H1 (cell line): ENCODE measurements around the gene NLRX1. TPM values are rescaled to one million over a fixed set of nuclear protein-coding genes. Genes with fewer than 3 reads are reported as not detected.

Experiments used
- ATF3 ChIP-seq: IDR thresholded peaks from 2 replicates; pipeline ENCODE4 v1.6.1; 2011; ENCODE audit warnings: low read depth, mild to moderate bottlenecking, low read length; ENCODE audit not compliant: insufficient read depth
- CHD1 ChIP-seq: IDR thresholded peaks from 2 replicates; pipeline ENCODE4 v1.6.1; 2012; ENCODE audit warnings: low read depth, low read length, improper control_type of control experiment
- HDAC2 ChIP-seq, 2 experiments: fragments of 300-600 bp in 1 of 2; sonication (generic) in 1 of 2; IDR thresholded peaks; 2 replicates each; pipeline ENCODE4 v1.6.1; 2011 to 2012; ENCODE audit warnings: low read depth in 2 of 2, low read length in 2 of 2, mild to moderate bottlenecking in 2 of 2, moderate library complexity in 2 of 2, borderline replicate concordance in 1 of 2, inconsistent platforms in 1 of 2
- SIN3A ChIP-seq, 2 experiments: IDR thresholded peaks in 1 of 2; conservative IDR thresholded peaks in 1 of 2; 2 replicates each; pipeline ENCODE4 v1.6.1; 2011 to 2012; ENCODE audit warnings: low read length in 2 of 2, improper control_type of control experiment in 1 of 2, low read depth in 1 of 2, mild to moderate bottlenecking in 1 of 2
- SIRT6 ChIP-seq: IDR thresholded peaks from one replicate; pipeline ENCODE4 v1.7.1; 2012; ENCODE audit warnings: low read length, inconsistent platforms
- TCF12 ChIP-seq: IDR thresholded peaks from 2 replicates; pipeline ENCODE4 v1.6.1; 2011; ENCODE audit warnings: low read depth, mild to moderate bottlenecking, low read length
- USF2 ChIP-seq: IDR thresholded peaks from 2 replicates; pipeline ENCODE4 v1.6.1; 2011; ENCODE audit warnings: low read length, improper control_type of control experiment
- polyA plus RNA-seq, 7 experiments: library from polyadenylated mRNA; depleted of rRNA in 3 of 7; stranded (reverse) in 5 of 7; unstranded in 2 of 7; fragments of >200 nt in 5 of 7; fragments of 200-250 nt in 2 of 7; gene quantifications; 1 replicate in 5 of 7; 2 replicates in 1 of 7; 4 replicates in 1 of 7; pipeline versions ENCODE4 v1.2.1 to v1.2.3, GENCODE V29; 2011 to 2013; ENCODE audit warnings: missing spikeins in 2 of 7, mixed read lengths in 2 of 7
- total RNA-seq: library from RNA; stranded (reverse); fragmentation: NEBNext Ultra II Directional; extraction: Animal tissue kit (Norgen Biotek cat#: 25700); gene quantifications from 2 replicates; pipeline ENCODE4 v1.2.1, GENCODE V29; 2021

Gene NLRX1
- total and polyA plus RNA-seq, 2 of the 8 experiments (the other 6 are each of a cell fraction or from before 2014, with no cell fraction given): 13.2 to 18.6 TPM

GRCh38 chr11:119180729-119181676, 12.5 kb downstream of the NLRX1 start (continued):
- no peak for TF ChIP-seq SIN3A (conservative IDR thresholded peaks at IDR 0.05 in 1 of 2, IDR thresholded peaks at IDR 0.05 in 1 of 2; ENCODE audit: low read depth in 1 of 2, low read length in 2 of 2)
- TF ChIP-seq ATF3: no peak
- TF ChIP-seq TCF12: no peak
- no peak for TF ChIP-seq HDAC2 (IDR thresholded peaks at IDR 0.05; ENCODE audit: borderline replicate concordance in 1 of 2, low read depth in 2 of 2, low read length in 2 of 2)
- TF ChIP-seq CHD1: no peak
- TF ChIP-seq SIRT6: no peak
- no peak for TF ChIP-seq USF2
